ENCODE measurements around the gene TOGARAM2. TPM values are rescaled to one million over a fixed set of nuclear protein-coding genes. Genes with fewer than 3 reads are reported as not detected.

TOGARAM2 gene
- total and polyA plus RNA-seq, 2 of the 13 experiments (the other 11 are each of a cell fraction or from before 2014, with no cell fraction given): under 0.01 to 0.05 TPM

- Histone ChIP-seq H4K20me1 (ENCODE audit: insufficient read depth, low read length) (no peaks in the 10 kb centered on the region; the same call in 1 of the 2 replicates), H3K9me3 (ENCODE audit: low read length) (no peaks in the 10 kb centered on the region), H3K9ac (ENCODE audit: insufficient read depth, low read depth, low read length) (no peak overlapping the region), H3K36me3 (replicated peaks in 1 of 2; ENCODE audit: control insufficient read depth in 1 of 2, insufficient read depth in 2 of 2, low read length in 2 of 2) (no peaks in the 10 kb centered on the region), H3K4me3 (replicated peaks in 1 of 3; ENCODE audit: insufficient read depth in 1 of 3, low read depth in 2 of 3, low read length in 3 of 3) (no peak overlapping the region), H3K27ac (ENCODE audit: extremely low read length, insufficient read depth, low read length) (no peak overlapping the region), H3K4me1 (ENCODE audit: insufficient read depth, low read length) (no peaks in the 10 kb centered on the region), H2AFZ (ENCODE audit: low read length) (no peak overlapping the region), H3K4me2 (ENCODE audit: low read depth, low read length) (no peak overlapping the region), H3K79me2 (ENCODE audit: insufficient read depth, low read length) (no peaks in the 10 kb centered on the region), H3K27me3 (ENCODE audit: control insufficient read depth in 1 of 2, insufficient read depth in 2 of 2, low read length in 2 of 2) (peaks cover 11 to 75% of the 10 kb centered on the region in 2 experiments)
- no peak for ATAC-seq
- in situ Hi-C loops (cut with HindIII; ENCODE audit: extremely low pct_ligation_motif_present, low pct_unique_long_range_greater_than_20kb): no loop called here
- WGBS (ENCODE audit: low lambda C conversion rate): 6% methylated on average over 5 of the region's 5 CpGs
- no peak for FAIRE-seq
- ChIA-PET CTCF (ENCODE audit: low intra/inter-chr PET ratio, low total read pairs) (no interaction called here), POLR2A (no interaction called here)
- no TSS peak for BruUV-seq (replicated peaks)
- DNase-seq (ENCODE audit: low spot score): no peak
- intact Hi-C loops (cut with micrococcal nuclease; ENCODE audit: unreplicated experiment): no loop called here
- TF ChIP-seq ZNF674 (CRISPR knock-in tag; IDR thresholded peaks at IDR 0.05; ENCODE audit: low read depth) (no peak), SAP130 (CRISPR knock-in tag; IDR thresholded peaks at IDR 0.05; ENCODE audit: low read depth) (no peak), TBL1XR1 (IDR thresholded peaks at IDR 0.05; ENCODE audit: borderline replicate concordance, low read length, partially characterized antibody) (no peak), FOXA3 (CRISPR knock-in tag; IDR thresholded peaks at IDR 0.05) (no peak), NFYB (CRISPR knock-in tag; IDR thresholded peaks at IDR 0.05) (no peak), SRSF4 (IDR thresholded peaks at IDR 0.05; ENCODE audit: low read depth, low read length, poor library complexity, severe bottlenecking) (no peak), ZFP82 (CRISPR knock-in tag; IDR thresholded peaks at IDR 0.05; ENCODE audit: borderline replicate concordance) (no peak), CHCHD3 (CRISPR knock-in tag; IDR thresholded peaks at IDR 0.05) (no peak), GLI4 (CRISPR knock-in tag; IDR thresholded peaks at IDR 0.05; ENCODE audit: borderline replicate concordance) (no peak), PHF5A (CRISPR knock-in tag; IDR thresholded peaks at IDR 0.05; ENCODE audit: low read depth, unreplicated experiment) (no peak), FOXJ3 (CRISPR knock-in tag; IDR thresholded peaks at IDR 0.05; ENCODE audit: borderline replicate concordance) (no peak), ZNF326 (CRISPR knock-in tag; IDR thresholded peaks at IDR 0.05; ENCODE audit: borderline replicate concordance) (no peak), TFE3 (CRISPR knock-in tag; IDR thresholded peaks at IDR 0.05) (no peak), ZFP90 (CRISPR knock-in tag; IDR thresholded peaks at IDR 0.05; ENCODE audit: borderline replicate concordance) (no peak), ZNF850 (CRISPR knock-in tag; conservative IDR thresholded peaks at IDR 0.05) (no peak)
- TF ChIP-seq, protein P1, sequence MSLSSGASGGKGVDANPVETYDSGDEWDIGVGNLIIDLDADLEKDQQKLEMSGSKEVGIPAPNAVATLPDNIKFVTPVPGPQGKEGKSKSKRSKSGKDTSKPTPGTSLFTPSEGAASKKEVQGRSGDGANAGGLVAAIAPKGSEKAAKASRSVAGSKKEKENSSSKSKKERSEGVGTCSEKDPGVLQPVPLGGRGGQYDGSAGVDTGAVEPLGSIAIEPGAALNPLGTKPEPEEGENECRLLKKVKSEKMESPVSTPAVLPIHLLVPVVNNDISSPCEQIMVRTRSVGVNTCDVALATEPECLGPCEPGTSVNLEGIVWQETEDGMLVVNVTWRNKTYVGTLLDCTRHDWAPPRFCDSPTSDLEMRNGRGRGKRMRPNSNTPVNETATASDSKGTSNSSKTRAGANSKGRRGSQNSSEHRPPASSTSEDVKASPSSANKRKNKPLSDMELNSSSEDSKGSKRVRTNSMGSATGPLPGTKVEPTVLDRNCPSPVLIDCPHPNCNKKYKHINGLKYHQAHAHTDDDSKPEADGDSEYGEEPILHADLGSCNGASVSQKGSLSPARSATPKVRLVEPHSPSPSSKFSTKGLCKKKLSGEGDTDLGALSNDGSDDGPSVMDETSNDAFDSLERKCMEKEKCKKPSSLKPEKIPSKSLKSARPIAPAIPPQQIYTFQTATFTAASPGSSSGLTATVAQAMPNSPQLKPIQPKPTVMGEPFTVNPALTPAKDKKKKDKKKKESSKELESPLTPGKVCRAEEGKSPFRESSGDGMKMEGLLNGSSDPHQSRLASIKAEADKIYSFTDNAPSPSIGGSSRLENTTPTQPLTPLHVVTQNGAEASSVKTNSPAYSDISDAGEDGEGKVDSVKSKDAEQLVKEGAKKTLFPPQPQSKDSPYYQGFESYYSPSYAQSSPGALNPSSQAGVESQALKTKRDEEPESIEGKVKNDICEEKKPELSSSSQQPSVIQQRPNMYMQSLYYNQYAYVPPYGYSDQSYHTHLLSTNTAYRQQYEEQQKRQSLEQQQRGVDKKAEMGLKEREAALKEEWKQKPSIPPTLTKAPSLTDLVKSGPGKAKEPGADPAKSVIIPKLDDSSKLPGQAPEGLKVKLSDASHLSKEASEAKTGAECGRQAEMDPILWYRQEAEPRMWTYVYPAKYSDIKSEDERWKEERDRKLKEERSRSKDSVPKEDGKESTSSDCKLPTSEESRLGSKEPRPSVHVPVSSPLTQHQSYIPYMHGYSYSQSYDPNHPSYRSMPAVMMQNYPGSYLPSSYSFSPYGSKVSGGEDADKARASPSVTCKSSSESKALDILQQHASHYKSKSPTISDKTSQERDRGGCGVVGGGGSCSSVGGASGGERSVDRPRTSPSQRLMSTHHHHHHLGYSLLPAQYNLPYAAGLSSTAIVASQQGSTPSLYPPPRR (CRISPR knock-in tag; IDR thresholded peaks at IDR 0.05; ENCODE audit: borderline replicate concordance): no peak
- TF ChIP-seq, protein P2, sequence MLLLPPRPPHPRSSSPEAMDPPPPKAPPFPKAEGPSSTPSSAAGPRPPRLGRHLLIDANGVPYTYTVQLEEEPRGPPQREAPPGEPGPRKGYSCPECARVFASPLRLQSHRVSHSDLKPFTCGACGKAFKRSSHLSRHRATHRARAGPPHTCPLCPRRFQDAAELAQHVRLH (CRISPR knock-in tag; IDR thresholded peaks at IDR 0.05; ENCODE audit: borderline replicate concordance, low read depth): no peak
These were observed 35.4 kb downstream of the TOGARAM2 start for GRCh38 chr2:29016504-29016903.

Measured in HepG2 (cell line).